Activated T-helper 9 cell treated with anti-CD3 and anti-CD28 coated beads, Interleukin-2, amount 50 U/mL, for 16 hours (primary cell): ENCODE data around the gene GMPPA.
A peak's percentile ranks its signal among the peaks of the same experiment; 100 is the strongest.

Experiments used
- DNase-seq: peaks from one replicate; pipeline ENCODE4 v3.0.0-alpha.2; 2020; ENCODE audit warnings: low read depth

GMPPA gene

DNA sequence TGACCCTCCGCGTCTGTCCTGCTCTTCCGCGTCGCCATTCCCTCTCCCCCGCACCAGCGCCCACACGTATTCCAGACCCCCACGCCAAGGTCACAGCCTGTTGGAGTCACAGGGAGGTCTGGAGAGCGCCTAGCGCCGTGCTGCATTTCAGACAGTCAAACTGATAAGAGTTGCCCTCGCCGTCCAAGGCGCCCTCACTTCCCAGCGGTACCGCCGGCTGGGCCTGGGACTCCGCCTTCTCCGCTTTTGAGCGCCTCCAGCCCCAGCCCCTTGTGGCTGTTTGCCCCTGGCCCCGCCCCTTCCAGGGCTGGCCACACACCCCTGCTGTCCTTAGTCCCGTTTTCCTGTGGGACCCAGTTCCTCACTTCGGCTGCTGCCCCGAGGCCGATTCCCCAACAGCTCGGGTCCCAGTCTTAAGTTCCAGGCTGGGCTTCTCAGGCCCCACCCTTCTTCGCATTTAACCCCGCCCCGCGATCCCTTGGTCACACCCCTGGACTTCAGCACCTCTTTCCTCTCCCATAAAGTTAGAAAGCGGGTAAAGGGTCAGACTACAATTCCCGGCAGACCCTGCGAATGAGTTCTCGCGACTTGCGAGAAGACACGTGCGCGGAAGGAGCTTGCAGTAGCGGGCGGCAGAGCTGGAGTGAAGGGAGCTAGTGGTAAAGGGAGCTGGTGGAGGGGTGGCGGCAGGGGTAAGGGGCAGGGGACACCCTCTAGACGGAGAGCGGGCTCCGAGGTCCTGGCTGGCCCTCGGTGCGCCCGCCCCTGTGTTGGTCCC lies at the start of gene GMPPA:
Gene GMPPA (plus strand): TSS at position 612 of the 778 bp plus-strand sequence. CDS start 1,085 bp downstream, outside the sequence.
- peak; percentile 86 for DNase-seq

- no peak for DNase-seq
These were observed 49.1 kb upstream of the GMPPA start for GRCh38 chr2:219449609-219450008.

- DNase-seq: no peak
These were observed 46.9 kb upstream of the GMPPA start for GRCh38 chr2:219451661-219452360.

GRCh38 chr2:219452361-219453317 lies 46.1 kb upstream of the GMPPA start:
- no peak for DNase-seq

DNA sequence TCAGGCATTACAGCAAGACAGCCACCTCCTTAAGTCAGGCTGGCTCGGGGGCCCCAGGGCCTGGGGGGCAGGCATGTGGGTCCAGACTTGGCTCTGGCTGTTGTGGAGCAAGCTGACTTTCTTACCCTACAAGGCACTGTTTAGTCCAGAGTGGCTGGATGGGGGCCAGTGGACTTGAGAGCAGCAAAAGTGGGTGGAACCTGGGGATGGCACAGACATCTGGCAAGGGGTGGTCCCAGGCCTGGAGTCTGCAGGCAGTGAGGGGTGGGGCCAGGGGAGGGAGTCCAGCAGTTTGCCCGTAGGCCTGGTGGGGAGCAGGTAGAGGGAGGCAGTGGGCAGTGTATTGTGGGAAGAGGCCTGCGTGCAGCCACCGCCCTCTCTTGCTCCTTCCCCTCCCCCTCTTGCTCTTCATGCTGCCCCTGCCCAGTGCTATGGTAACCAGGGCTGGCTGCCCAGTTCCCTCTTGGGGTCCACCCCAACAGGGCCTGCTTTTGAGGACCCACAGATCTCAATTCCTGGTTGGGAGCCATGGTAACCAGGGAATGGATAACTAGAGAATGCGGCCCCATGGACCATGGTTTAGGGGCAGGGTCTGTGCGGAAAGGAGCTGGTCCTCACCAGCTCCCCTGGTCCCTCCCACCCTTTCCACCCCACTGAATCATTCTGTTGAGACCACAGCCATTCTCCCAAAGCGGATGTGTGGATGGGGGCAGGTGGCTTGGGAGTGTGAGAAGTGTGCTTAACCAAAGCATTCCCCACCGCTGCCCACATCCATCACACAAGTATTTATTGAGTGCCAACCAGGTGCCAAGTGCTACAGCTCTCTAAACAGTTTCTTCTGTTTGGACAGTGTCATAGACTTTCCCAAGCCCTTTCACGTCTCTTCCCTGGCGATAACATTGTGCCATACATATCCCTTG lies 44.8 kb upstream of the GMPPA start:
- no peak for DNase-seq

GRCh38 chr2:219455581-219455980 lies 43.1 kb upstream of the GMPPA start:
- no peak for DNase-seq

- DNase-seq: no peak
These were observed 40.8 kb upstream of the GMPPA start for GRCh38 chr2:219457784-219458369.

DNA sequence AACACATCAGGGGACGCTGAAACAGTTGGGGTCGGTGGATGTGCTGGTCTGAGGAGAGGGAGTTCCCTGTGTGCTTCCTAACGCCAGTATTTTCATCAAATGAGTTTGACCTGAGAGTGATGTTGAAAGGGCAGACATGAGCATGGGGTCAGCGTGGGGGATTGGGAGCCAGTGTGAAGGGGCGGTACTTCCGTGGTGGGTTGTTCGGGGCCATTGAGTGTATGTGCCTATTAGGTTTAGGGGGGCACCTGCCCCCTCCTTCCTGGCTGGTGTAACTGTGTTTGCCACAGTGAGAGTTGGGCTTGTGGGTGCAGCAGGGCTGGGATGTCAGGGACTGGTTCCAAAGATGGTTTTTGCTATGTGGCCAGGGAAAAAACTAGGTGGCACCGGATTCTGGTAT lies 39.7 kb upstream of the GMPPA start:
- DNase-seq: no peak

DNA sequence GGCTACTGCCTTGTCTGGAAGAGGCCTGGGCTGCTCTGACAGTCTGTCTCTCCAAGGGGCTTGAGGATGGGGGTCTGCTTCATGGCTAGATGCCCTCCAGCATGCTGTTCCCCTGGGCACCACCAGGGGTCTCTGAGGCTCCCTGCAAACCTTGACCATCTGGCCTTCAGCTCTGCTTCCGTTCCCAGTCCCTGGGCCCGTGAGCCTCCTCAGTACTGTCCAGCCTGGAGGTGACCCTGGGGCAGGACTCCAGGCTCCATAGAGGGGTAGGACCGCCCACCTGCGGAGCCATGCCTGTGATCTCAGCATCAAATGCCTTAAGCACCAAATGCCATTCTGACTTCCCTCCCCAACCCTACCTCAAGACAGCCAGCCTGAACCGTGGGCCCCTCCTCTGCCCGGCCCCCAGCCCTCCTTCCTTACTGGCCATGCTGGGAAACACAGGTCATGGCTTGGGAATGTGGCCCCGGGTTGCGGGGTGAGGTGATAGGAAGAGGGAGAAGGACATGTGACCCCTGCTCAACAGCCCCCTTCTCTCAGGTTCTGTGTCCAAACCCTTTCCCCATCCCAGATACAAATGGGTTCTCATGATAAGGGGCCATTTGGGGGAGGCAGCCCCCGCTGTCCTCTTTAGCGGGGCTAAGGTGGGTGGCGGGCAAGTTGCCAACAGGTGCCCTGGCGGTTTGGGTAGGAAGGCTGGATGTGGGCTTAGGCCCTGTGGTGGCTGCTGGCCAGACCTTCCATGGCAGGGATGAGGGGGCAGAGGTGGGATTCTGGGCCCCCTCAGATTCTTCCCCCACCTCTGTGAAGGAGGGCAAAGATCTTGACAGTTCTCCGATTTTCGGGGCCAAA lies 39.0 kb upstream of the GMPPA start:
- no peak for DNase-seq

- no peak for DNase-seq
These were observed 38.2 kb upstream of the GMPPA start for GRCh38 chr2:219460424-219460926.

GRCh38 chr2:219461047-219461514 lies 37.6 kb upstream of the GMPPA start:
- no peak for DNase-seq

GRCh38 chr2:219461669-219462068 lies 37.0 kb upstream of the GMPPA start:
- DNase-seq: no peak

DNA sequence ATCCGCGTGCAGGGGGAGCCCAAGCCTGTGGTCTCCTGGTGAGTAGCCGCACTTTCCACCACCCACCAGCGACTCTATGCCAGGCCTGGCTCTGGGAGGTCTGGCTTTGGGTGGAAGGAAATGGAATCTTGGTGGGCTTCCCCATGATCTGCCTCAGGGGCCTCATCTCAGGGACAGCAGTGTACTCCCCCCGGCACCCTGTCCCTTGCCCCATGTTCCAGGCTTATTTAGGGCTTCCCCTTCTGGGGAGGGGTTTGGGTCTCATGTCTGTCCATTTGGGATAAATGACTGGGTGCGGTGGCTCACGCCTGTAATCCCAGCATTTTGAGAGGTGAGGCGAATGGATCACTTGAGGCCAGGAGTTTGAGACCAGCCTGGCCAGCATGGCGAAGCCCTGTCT lies 36.3 kb upstream of the GMPPA start:
- no peak for DNase-seq

GRCh38 chr2:219464286-219465032 lies 34.2 kb upstream of the GMPPA start:
- no peak for DNase-seq

DNA sequence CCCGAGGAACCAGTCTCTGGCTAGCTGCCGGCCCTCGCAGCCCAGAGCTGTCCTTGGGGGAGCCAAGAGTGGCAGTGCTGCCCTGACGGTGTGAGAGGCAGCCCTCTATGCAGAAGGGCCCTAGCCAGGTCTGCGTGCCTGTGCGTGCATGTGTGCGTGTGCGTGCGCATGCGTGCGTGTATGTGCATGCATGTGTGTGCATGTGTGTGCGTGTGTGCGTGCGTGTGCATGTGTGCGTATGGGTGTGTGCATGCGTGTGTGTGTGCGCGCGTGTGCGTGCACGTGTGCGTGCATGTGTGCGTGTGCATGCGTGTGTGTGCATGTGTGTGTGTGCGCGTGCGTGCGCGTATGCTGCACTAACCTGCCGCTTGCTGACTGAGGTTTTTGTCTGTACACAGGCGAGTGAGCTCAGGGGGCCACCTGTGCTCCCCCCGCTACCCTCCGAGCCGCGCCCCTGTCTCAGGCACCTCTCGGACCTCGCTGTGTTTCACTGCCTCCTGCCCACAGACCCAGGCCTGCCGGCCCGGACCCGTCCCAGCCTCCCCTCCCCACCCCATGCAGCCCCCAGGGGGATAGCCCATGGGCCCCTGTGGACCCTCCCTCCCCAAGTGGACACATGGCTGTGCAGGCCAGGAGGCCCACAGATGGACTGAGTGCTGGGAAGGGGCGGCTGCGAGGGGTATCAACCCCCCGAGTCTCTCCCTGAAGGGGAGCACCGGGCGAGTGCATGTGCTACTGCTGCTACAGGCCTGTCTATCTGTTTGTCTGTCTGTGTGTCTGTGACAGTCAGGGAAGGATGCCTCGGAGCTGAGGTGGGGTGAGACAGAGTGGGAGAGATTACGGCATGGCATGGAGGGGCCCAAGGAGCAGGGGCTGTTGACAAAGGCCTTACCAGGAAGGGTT lies 32.8 kb upstream of the GMPPA start:
- DNase-seq: no peak

GRCh38 chr2:219466816-219467735 lies 31.6 kb upstream of the GMPPA start:
- no peak for DNase-seq

GRCh38 chr2:219467736-219468075 lies 31.0 kb upstream of the GMPPA start:
- no peak for DNase-seq
